IMR-90 (cell line): Measurements from ENCODE around the gene DEFB119. TPM values are rescaled to one million over a fixed set of nuclear protein-coding genes. Genes with fewer than 3 reads are reported as not detected.
"Not testable (repeated sequence)": the region's sequence is repeated elsewhere in the genome, so short reads cannot be mapped to it uniquely, and the experiment has no call there.

Experiments used
- ATAC-seq: fragments of 200-7000 bp; cut with Tn5 transposase; 2 replicates; pipeline ENCODE4 v1.9.1; 2020; ENCODE audit warnings: low read depth, mild to moderate bottlenecking, moderate library complexity
- BruUV-seq: library from RNA; stranded (reverse); fragments of 400-500 nt; replicated peaks from 2 replicates; lab custom pipeline; 2021; lab: Mats Ljungman, UMichigan
- CTCF ChIA-PET: fragments of 300-600 bp; formaldehyde crosslinking; extraction: SDS; loops from one replicate; lab custom pipeline; 2021; ENCODE audit warnings: antibody characterized with exemption; lab: Yijun Ruan, JAX
- POLR2A ChIA-PET: fragments of 300-600 bp; sonication (Branson Sonifier 250); formaldehyde crosslinking; loops from one replicate; lab custom pipeline; 2022; ENCODE audit warnings: antibody characterized with exemption; ENCODE audit not compliant: unreplicated experiment; lab: Charles Lee
- DNase-seq: peaks from one replicate; pipeline ENCODE4 v3.0.0; 2013
- H2AFZ ChIP-seq: replicated peaks from 2 replicates; pipeline ENCODE3; 2013; ENCODE audit warnings: low read length, mild to moderate bottlenecking; ENCODE audit not compliant: poor library complexity
- H2AK5ac ChIP-seq: 2 replicates; pipeline ENCODE4 v1.6.1; 2013; ENCODE audit warnings: low read depth, low read length, inconsistent platforms
- H2AK9ac ChIP-seq: replicated peaks from 2 replicates; pipeline ENCODE3; 2013; ENCODE audit warnings: mild to moderate bottlenecking, low read depth, low read length, moderate library complexity; ENCODE audit not compliant: poor library complexity
- H2BK120ac ChIP-seq: 2 replicates; pipeline ENCODE4 v1.6.1; 2013; ENCODE audit warnings: low read depth, low read length, inconsistent platforms
- H2BK15ac ChIP-seq: 3 replicates; pipeline ENCODE4 v1.6.1; 2013; ENCODE audit warnings: low read depth, low read length, inconsistent platforms
- H2BK20ac ChIP-seq: 2 replicates; pipeline ENCODE4 v1.6.1; 2013; ENCODE audit warnings: low read depth, mild to moderate bottlenecking, inconsistent platforms, low read length, moderate library complexity
- H2BK5ac ChIP-seq: 2 replicates; pipeline ENCODE4 v1.6.1; 2013; ENCODE audit warnings: mild to moderate bottlenecking, low read depth, low read length, inconsistent platforms; ENCODE audit not compliant: poor library complexity, severe bottlenecking
- H3K14ac ChIP-seq: replicated peaks from 2 replicates; pipeline ENCODE4 v1.6.1; 2013; ENCODE audit warnings: low read depth, low read length, inconsistent platforms
- H3K18ac ChIP-seq: 2 replicates; pipeline ENCODE4 v1.6.1; 2013; ENCODE audit warnings: low read depth, low read length, control low read depth
- H3K23ac ChIP-seq: 2 replicates; pipeline ENCODE4 v1.6.1; 2013; ENCODE audit warnings: low read depth, low read length, inconsistent platforms
- H3K27ac ChIP-seq: 2 replicates; pipeline ENCODE4 v1.5.1; 2013; ENCODE audit warnings: mild to moderate bottlenecking, control low read depth, low read length; ENCODE audit not compliant: insufficient read depth
- H3K27me3 ChIP-seq: 2 replicates; pipeline ENCODE4 v1.6.1; 2013; ENCODE audit warnings: low read length; ENCODE audit not compliant: control insufficient read depth, insufficient read depth
- H3K36me3 ChIP-seq: 2 replicates; pipeline ENCODE4 v1.6.1; 2013; ENCODE audit warnings: low read length, mixed read lengths; ENCODE audit not compliant: control insufficient read depth, insufficient read depth
- H3K4ac ChIP-seq: 2 replicates; pipeline ENCODE4 v1.6.1; 2013; ENCODE audit warnings: low read depth, low read length, inconsistent platforms
- H3K4me1 ChIP-seq: 2 replicates; pipeline ENCODE4 v1.6.1; 2013; ENCODE audit warnings: low read length, mixed read lengths; ENCODE audit not compliant: control insufficient read depth, insufficient read depth
- H3K4me2 ChIP-seq: 2 replicates; pipeline ENCODE4 v1.6.1; 2013; ENCODE audit warnings: low read depth, mild to moderate bottlenecking, control low read depth, low read length, moderate library complexity
- H3K4me3 ChIP-seq: 2 replicates; pipeline ENCODE4 v1.5.1; 2013; ENCODE audit warnings: low read depth, mild to moderate bottlenecking, control low read depth, low read length, moderate library complexity; ENCODE audit not compliant: insufficient read depth
- H3K56ac ChIP-seq: 2 replicates; pipeline ENCODE4 v1.6.1; 2013; ENCODE audit warnings: low read length, inconsistent platforms; ENCODE audit not compliant: insufficient read depth; ENCODE audit errors: extremely low read depth
- H3K79me1 ChIP-seq, 2 experiments: 2 replicates each; pipeline ENCODE4 v1.6.1; 2013; ENCODE audit warnings: low read length in 2 of 2, inconsistent platforms in 1 of 2, low read depth in 1 of 2
- H3K9ac ChIP-seq: 2 replicates; pipeline ENCODE4 v1.6.1; 2013; ENCODE audit warnings: low read depth, low read length, control low read depth
- H3K9me1 ChIP-seq: 2 replicates; pipeline ENCODE4 v1.6.1; 2013; ENCODE audit warnings: low read length, inconsistent platforms; ENCODE audit not compliant: insufficient read depth
- H3K9me3 ChIP-seq: 2 replicates; pipeline ENCODE4 v1.6.1; 2013; ENCODE audit warnings: low read length; ENCODE audit not compliant: control insufficient read depth, insufficient read depth
- H4K20me1 ChIP-seq: 2 replicates; pipeline ENCODE4 v1.6.1; 2013; ENCODE audit warnings: low read length, inconsistent platforms; ENCODE audit not compliant: insufficient read depth
- H4K5ac ChIP-seq: 2 replicates; pipeline ENCODE4 v1.6.1; 2013; ENCODE audit warnings: mild to moderate bottlenecking, low read depth, low read length, control low read depth
- H4K8ac ChIP-seq, 2 experiments: 2 replicates each; pipeline ENCODE4 v1.6.1; 2013; ENCODE audit warnings: low read depth in 2 of 2, low read length in 2 of 2, control low read depth in 1 of 2, inconsistent platforms in 1 of 2
- H4K91ac ChIP-seq: 2 replicates; pipeline ENCODE4 v1.6.1; 2013; ENCODE audit warnings: low read depth, low read length, inconsistent platforms; ENCODE audit not compliant: insufficient read depth
- WGBS, 2 experiments: methylation state at CpG; one replicate each; pipeline versions ENCODE4 v1.1.5 to v1.1.7; 2013; ENCODE audit warnings: missing lambda C conversion rate in 2 of 2; ENCODE audit not compliant: insufficient read length in 1 of 2; ENCODE audit errors: extremely low coverage in 2 of 2; 5-methylcytosine and 5-hydroxymethylcytosine counted together
- dilution Hi-C: fragments of 300-500 bp; cut with HindIII; formaldehyde crosslinking; loops from one replicate; pipeline ENCODE4 v1.14.3; 2018; ENCODE audit warnings: low sequenced_read_pairs; ENCODE audit not compliant: unreplicated experiment
- in situ Hi-C: fragments of 300-500 bp; cut with MboI; formaldehyde crosslinking; loops from 3 replicates; pipeline ENCODE4 v1.14.3; 2019; ENCODE audit warnings: low sequenced_read_pairs, inconsistent platforms, mixed read lengths
- intact Hi-C: fragments of 100-400 bp; cut with micrococcal nuclease; formaldehyde crosslinking; loops from 2 replicates; pipeline ENCODE4 v1.10.0; 2022
- polyA plus RNA-seq, 3 experiments: library from polyadenylated mRNA; depleted of rRNA; stranded (reverse); fragments of >200 nt; gene quantifications; 2 replicates each; pipeline ENCODE4 v1.2.3, GENCODE V29; 2012; ENCODE audit warnings: low replicate concordance in 1 of 3
- total RNA-seq: library from RNA; depleted of rRNA; stranded (reverse); fragments of >200 nt; gene quantifications from 2 replicates; pipeline ENCODE4 v1.2.3, GENCODE V29; 2012

Gene DEFB119
- total and polyA plus RNA-seq, 2 of the 4 experiments (the other 2 are of a cell fraction), result not detected

- H3K4me2 ChIP-seq, H2AK9ac ChIP-seq, H4K91ac ChIP-seq, H3K14ac ChIP-seq, DNase-seq, H3K9me1 ChIP-seq, H3K4ac ChIP-seq, H3K27ac ChIP-seq, H4K8ac ChIP-seq, H3K36me3 ChIP-seq, H3K4me1 ChIP-seq, H3K23ac ChIP-seq, POLR2A ChIA-PET, H3K27me3 ChIP-seq, H2BK5ac ChIP-seq, H4K20me1 ChIP-seq, H2BK120ac ChIP-seq, H3K4me3 ChIP-seq, H3K18ac ChIP-seq, H2AK5ac ChIP-seq, BruUV-seq, H3K9me3 ChIP-seq, in situ Hi-C loops, CTCF ChIA-PET, ATAC-seq, H3K79me1 ChIP-seq, dilution Hi-C loops, H3K56ac ChIP-seq, intact Hi-C loops, H2BK20ac ChIP-seq, H3K9ac ChIP-seq, H4K5ac ChIP-seq, H2AFZ ChIP-seq, H2BK15ac ChIP-seq: not testable (repeated sequence)
- no CpG with 5 or more reads among the region's 48 CpGs for WGBS, 2 experiments
These were observed 36.6 kb upstream of the DEFB119 start for GRCh38 chr20:31426891-31427551.
